IMR-90 (cell line): Measurements from ENCODE around the gene NGEF. TPM values are rescaled to one million over a fixed set of nuclear protein-coding genes. Genes with fewer than 3 reads are reported as not detected.

Source experiments
- ATAC-seq: fragments of 200-7000 bp; cut with Tn5 transposase; 2 replicates; pipeline ENCODE4 v1.9.1; 2020; ENCODE audit warnings: low read depth, mild to moderate bottlenecking, moderate library complexity
- BruUV-seq: library from RNA; stranded (reverse); fragments of 400-500 nt; replicated peaks from 2 replicates; lab custom pipeline; 2021; lab: Mats Ljungman, UMichigan
- CTCF ChIA-PET: fragments of 300-600 bp; formaldehyde crosslinking; extraction: SDS; loops from one replicate; lab custom pipeline; 2021; ENCODE audit warnings: antibody characterized with exemption; lab: Yijun Ruan, JAX
- POLR2A ChIA-PET: fragments of 300-600 bp; sonication (Branson Sonifier 250); formaldehyde crosslinking; loops from one replicate; lab custom pipeline; 2022; ENCODE audit warnings: antibody characterized with exemption; ENCODE audit not compliant: unreplicated experiment; lab: Charles Lee
- DNase-seq: peaks from one replicate; pipeline ENCODE4 v3.0.0; 2013
- H2AFZ ChIP-seq: replicated peaks from 2 replicates; pipeline ENCODE3; 2013; ENCODE audit warnings: low read length, mild to moderate bottlenecking; ENCODE audit not compliant: poor library complexity
- H2AK5ac ChIP-seq: 2 replicates; pipeline ENCODE4 v1.6.1; 2013; ENCODE audit warnings: low read depth, low read length, inconsistent platforms
- H2AK9ac ChIP-seq: replicated peaks from 2 replicates; pipeline ENCODE3; 2013; ENCODE audit warnings: mild to moderate bottlenecking, low read depth, low read length, moderate library complexity; ENCODE audit not compliant: poor library complexity
- H2BK120ac ChIP-seq: 2 replicates; pipeline ENCODE4 v1.6.1; 2013; ENCODE audit warnings: low read depth, low read length, inconsistent platforms
- H2BK15ac ChIP-seq: 3 replicates; pipeline ENCODE4 v1.6.1; 2013; ENCODE audit warnings: low read depth, low read length, inconsistent platforms
- H2BK20ac ChIP-seq: 2 replicates; pipeline ENCODE4 v1.6.1; 2013; ENCODE audit warnings: low read depth, mild to moderate bottlenecking, inconsistent platforms, low read length, moderate library complexity
- H2BK5ac ChIP-seq: 2 replicates; pipeline ENCODE4 v1.6.1; 2013; ENCODE audit warnings: mild to moderate bottlenecking, low read depth, low read length, inconsistent platforms; ENCODE audit not compliant: poor library complexity, severe bottlenecking
- H3K14ac ChIP-seq: replicated peaks from 2 replicates; pipeline ENCODE4 v1.6.1; 2013; ENCODE audit warnings: low read depth, low read length, inconsistent platforms
- H3K18ac ChIP-seq: 2 replicates; pipeline ENCODE4 v1.6.1; 2013; ENCODE audit warnings: low read depth, low read length, control low read depth
- H3K23ac ChIP-seq: 2 replicates; pipeline ENCODE4 v1.6.1; 2013; ENCODE audit warnings: low read depth, low read length, inconsistent platforms
- H3K27ac ChIP-seq: 2 replicates; pipeline ENCODE4 v1.5.1; 2013; ENCODE audit warnings: mild to moderate bottlenecking, control low read depth, low read length; ENCODE audit not compliant: insufficient read depth
- H3K27me3 ChIP-seq: 2 replicates; pipeline ENCODE4 v1.6.1; 2013; ENCODE audit warnings: low read length; ENCODE audit not compliant: control insufficient read depth, insufficient read depth
- H3K36me3 ChIP-seq: 2 replicates; pipeline ENCODE4 v1.6.1; 2013; ENCODE audit warnings: low read length, mixed read lengths; ENCODE audit not compliant: control insufficient read depth, insufficient read depth
- H3K4ac ChIP-seq: 2 replicates; pipeline ENCODE4 v1.6.1; 2013; ENCODE audit warnings: low read depth, low read length, inconsistent platforms
- H3K4me1 ChIP-seq: 2 replicates; pipeline ENCODE4 v1.6.1; 2013; ENCODE audit warnings: low read length, mixed read lengths; ENCODE audit not compliant: control insufficient read depth, insufficient read depth
- H3K4me2 ChIP-seq: 2 replicates; pipeline ENCODE4 v1.6.1; 2013; ENCODE audit warnings: low read depth, mild to moderate bottlenecking, control low read depth, low read length, moderate library complexity
- H3K4me3 ChIP-seq: 2 replicates; pipeline ENCODE4 v1.5.1; 2013; ENCODE audit warnings: low read depth, mild to moderate bottlenecking, control low read depth, low read length, moderate library complexity; ENCODE audit not compliant: insufficient read depth
- H3K56ac ChIP-seq: 2 replicates; pipeline ENCODE4 v1.6.1; 2013; ENCODE audit warnings: low read length, inconsistent platforms; ENCODE audit not compliant: insufficient read depth; ENCODE audit errors: extremely low read depth
- H3K79me1 ChIP-seq, 2 experiments: 2 replicates each; pipeline ENCODE4 v1.6.1; 2013; ENCODE audit warnings: low read length in 2 of 2, inconsistent platforms in 1 of 2, low read depth in 1 of 2
- H3K9ac ChIP-seq: 2 replicates; pipeline ENCODE4 v1.6.1; 2013; ENCODE audit warnings: low read depth, low read length, control low read depth
- H3K9me1 ChIP-seq: 2 replicates; pipeline ENCODE4 v1.6.1; 2013; ENCODE audit warnings: low read length, inconsistent platforms; ENCODE audit not compliant: insufficient read depth
- H3K9me3 ChIP-seq: 2 replicates; pipeline ENCODE4 v1.6.1; 2013; ENCODE audit warnings: low read length; ENCODE audit not compliant: control insufficient read depth, insufficient read depth
- H4K20me1 ChIP-seq: 2 replicates; pipeline ENCODE4 v1.6.1; 2013; ENCODE audit warnings: low read length, inconsistent platforms; ENCODE audit not compliant: insufficient read depth
- H4K5ac ChIP-seq: 2 replicates; pipeline ENCODE4 v1.6.1; 2013; ENCODE audit warnings: mild to moderate bottlenecking, low read depth, low read length, control low read depth
- H4K8ac ChIP-seq, 2 experiments: 2 replicates each; pipeline ENCODE4 v1.6.1; 2013; ENCODE audit warnings: low read depth in 2 of 2, low read length in 2 of 2, control low read depth in 1 of 2, inconsistent platforms in 1 of 2
- H4K91ac ChIP-seq: 2 replicates; pipeline ENCODE4 v1.6.1; 2013; ENCODE audit warnings: low read depth, low read length, inconsistent platforms; ENCODE audit not compliant: insufficient read depth
- BHLHE40 ChIP-seq: fragments of 150-350 bp; IDR thresholded peaks from 2 replicates; pipeline ENCODE4 v1.6.1; 2016; ENCODE audit warnings: mild to moderate bottlenecking, low read depth, low read length
- CEBPB ChIP-seq: IDR thresholded peaks from 2 replicates; pipeline ENCODE4 v1.6.1; 2012; ENCODE audit warnings: low read depth, low read length, improper control_type of control experiment
- CHD1 ChIP-seq: IDR thresholded peaks from 2 replicates; pipeline ENCODE4 v1.6.1; 2012; ENCODE audit warnings: low read depth, low read length, improper control_type of control experiment
- MAFK ChIP-seq: IDR thresholded peaks from 2 replicates; pipeline ENCODE4 v1.6.1; 2012; ENCODE audit warnings: low read depth, low read length, improper control_type of control experiment
- MAZ ChIP-seq: IDR thresholded peaks from 2 replicates; pipeline ENCODE4 v1.6.1; 2012; ENCODE audit warnings: low read depth, mild to moderate bottlenecking, low read length, improper control_type of control experiment, moderate library complexity, borderline replicate concordance
- MXI1 ChIP-seq: IDR thresholded peaks from 2 replicates; pipeline ENCODE4 v1.6.1; 2012; ENCODE audit warnings: low read depth, mild to moderate bottlenecking, low read length, moderate library complexity, borderline replicate concordance
- NFE2L2 ChIP-seq: fragments of 150-350 bp; IDR thresholded peaks from 2 replicates; pipeline ENCODE4 v1.6.1; 2016; ENCODE audit warnings: low read depth, mild to moderate bottlenecking, low read length
- RAD21 ChIP-seq: IDR thresholded peaks from 2 replicates; pipeline ENCODE4 v1.6.1; 2012; ENCODE audit warnings: low read length, improper control_type of control experiment
- RCOR1 ChIP-seq: IDR thresholded peaks from 2 replicates; pipeline ENCODE4 v1.6.1; 2012; ENCODE audit warnings: mild to moderate bottlenecking, low read length, improper control_type of control experiment; ENCODE audit not compliant: insufficient replicate concordance
- RFX5 ChIP-seq: IDR thresholded peaks from 2 replicates; pipeline ENCODE4 v1.8.0; 2012; ENCODE audit warnings: low read depth, mild to moderate bottlenecking, low read length, moderate library complexity
- SMC3 ChIP-seq: fragments of 150-350 bp; IDR thresholded peaks from 2 replicates; pipeline ENCODE4 v1.6.1; 2016; ENCODE audit warnings: low read depth, mild to moderate bottlenecking, antibody characterized with exemption, low read length, moderate library complexity
- WGBS, 2 experiments: methylation state at CpG; one replicate each; pipeline versions ENCODE4 v1.1.5 to v1.1.7; 2013; ENCODE audit warnings: missing lambda C conversion rate in 2 of 2; ENCODE audit not compliant: insufficient read length in 1 of 2; ENCODE audit errors: extremely low coverage in 2 of 2; 5-methylcytosine and 5-hydroxymethylcytosine counted together
- dilution Hi-C: fragments of 300-500 bp; cut with HindIII; formaldehyde crosslinking; loops from one replicate; pipeline ENCODE4 v1.14.3; 2018; ENCODE audit warnings: low sequenced_read_pairs; ENCODE audit not compliant: unreplicated experiment
- in situ Hi-C: fragments of 300-500 bp; cut with MboI; formaldehyde crosslinking; loops from 3 replicates; pipeline ENCODE4 v1.14.3; 2019; ENCODE audit warnings: low sequenced_read_pairs, inconsistent platforms, mixed read lengths
- intact Hi-C: fragments of 100-400 bp; cut with micrococcal nuclease; formaldehyde crosslinking; loops from 2 replicates; pipeline ENCODE4 v1.10.0; 2022
- polyA plus RNA-seq, 3 experiments: library from polyadenylated mRNA; depleted of rRNA; stranded (reverse); fragments of >200 nt; gene quantifications; 2 replicates each; pipeline ENCODE4 v1.2.3, GENCODE V29; 2012; ENCODE audit warnings: low replicate concordance in 1 of 3
- total RNA-seq: library from RNA; depleted of rRNA; stranded (reverse); fragments of >200 nt; gene quantifications from 2 replicates; pipeline ENCODE4 v1.2.3, GENCODE V29; 2012
- TF ChIP-seq, protein P1 (sequence below): conservative IDR thresholded peaks from 2 replicates; pipeline ENCODE4 v1.5.1; 2012; ENCODE audit warnings: mild to moderate bottlenecking, low read depth, low read length, improper control_type of control experiment
- TF ChIP-seq, protein P2 (sequence below): fragments of 150-350 bp; IDR thresholded peaks from 2 replicates; pipeline ENCODE4 v1.6.1; 2016; ENCODE audit warnings: low read depth, mild to moderate bottlenecking, low read length, moderate library complexity, borderline replicate concordance
- TF ChIP-seq, protein P3 (sequence below): fragments of 150-350 bp; IDR thresholded peaks from 2 replicates; pipeline ENCODE4 v1.6.1; 2017; ENCODE audit warnings: mild to moderate bottlenecking, antibody characterized with exemption, low read length, low read depth

NGEF gene
- total and polyA plus RNA-seq, 2 of the 4 experiments (the other 2 are of a cell fraction) = 1.1 to 1.7 TPM

DNA sequence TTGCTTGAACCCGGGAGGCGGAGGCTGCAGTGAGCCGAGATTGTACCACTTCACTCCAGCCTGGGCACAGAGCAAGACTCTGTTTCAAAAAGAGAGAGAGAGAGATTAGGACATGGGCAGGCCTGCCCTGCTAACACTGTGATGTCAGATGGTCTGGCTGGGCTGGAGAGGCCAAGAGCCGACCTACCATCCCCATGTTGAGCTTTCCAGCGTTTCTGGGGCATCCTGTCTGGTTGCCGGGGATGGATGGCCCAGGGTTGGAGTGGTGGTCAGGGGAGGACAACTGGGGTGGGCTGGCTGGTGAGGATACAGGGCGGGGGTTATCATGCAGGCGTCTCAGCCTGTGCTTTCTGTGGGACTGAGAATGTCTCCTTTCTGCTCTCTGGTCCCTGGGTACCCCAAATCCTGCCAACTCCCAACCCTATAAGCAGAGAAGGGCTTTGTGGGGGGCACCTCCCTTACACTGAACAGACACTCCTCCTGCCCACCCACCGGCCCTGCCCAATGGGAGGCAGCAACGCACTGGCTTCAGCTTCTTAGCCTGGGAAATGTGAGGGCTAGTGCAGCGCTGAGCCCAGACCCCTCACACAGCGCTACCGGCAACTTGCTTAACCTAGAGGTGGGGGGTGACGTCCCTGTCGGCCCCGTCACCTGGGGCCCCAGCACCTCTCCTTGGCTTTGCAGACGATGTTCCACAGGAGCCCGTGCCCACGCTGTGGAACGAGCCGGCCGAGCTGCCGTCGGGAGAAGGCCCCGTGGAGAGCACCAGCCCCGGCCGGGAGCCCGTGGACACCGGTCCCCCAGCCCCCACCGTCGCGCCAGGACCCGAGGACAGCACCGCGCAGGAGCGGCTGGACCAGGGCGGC lies 137.6 kb downstream of the NGEF start:
- Histone ChIP-seq H2AK9ac (no peak overlapping the region), H3K79me1 (no peaks in the 10 kb centered on the region), H3K27me3 (peaks cover 18% of the 10 kb centered on the region), H4K20me1 (no peaks in the 10 kb centered on the region; the same call in 1 of the 2 replicates), H3K36me3 (no peaks in the 10 kb centered on the region), H3K9me3 (no peaks in the 10 kb centered on the region), H3K9me1 (no peaks in the 10 kb centered on the region), H3K4me2 (no peak overlapping the region), H3K18ac (no peak overlapping the region), H2BK15ac (no peak overlapping the region), H2AFZ (peak overlapping the region; percentile 61), H3K9ac (no peak overlapping the region), H3K27ac (no peak overlapping the region), H2AK5ac (no peak overlapping the region), H3K4me3 (no peak overlapping the region), H2BK5ac (no peak overlapping the region), H3K4me1 (peaks cover 1% of the 10 kb centered on the region; the same call in 1 of the 2 replicates), H3K4ac (no peak overlapping the region), H3K23ac (no peak overlapping the region), H3K14ac (no peak overlapping the region), H2BK120ac (no peak overlapping the region), H3K56ac (no peak overlapping the region), H4K8ac (no peak overlapping the region), H4K5ac (no peak overlapping the region), H4K91ac (no peak overlapping the region), H2BK20ac (no peak overlapping the region)
- ChIA-PET POLR2A (no interaction called here), CTCF (no interaction called here)
- WGBS, 2 experiments = no CpG with 5 or more reads among the region's 37 CpGs
- dilution Hi-C loops = no loop called here
- no peak for DNase-seq
- intact Hi-C loops = no loop called here
- in situ Hi-C loops = no loop called here
- peak; percentile 53 for ATAC-seq
- BruUV-seq = no TSS peak
- TF ChIP-seq, protein P1, sequence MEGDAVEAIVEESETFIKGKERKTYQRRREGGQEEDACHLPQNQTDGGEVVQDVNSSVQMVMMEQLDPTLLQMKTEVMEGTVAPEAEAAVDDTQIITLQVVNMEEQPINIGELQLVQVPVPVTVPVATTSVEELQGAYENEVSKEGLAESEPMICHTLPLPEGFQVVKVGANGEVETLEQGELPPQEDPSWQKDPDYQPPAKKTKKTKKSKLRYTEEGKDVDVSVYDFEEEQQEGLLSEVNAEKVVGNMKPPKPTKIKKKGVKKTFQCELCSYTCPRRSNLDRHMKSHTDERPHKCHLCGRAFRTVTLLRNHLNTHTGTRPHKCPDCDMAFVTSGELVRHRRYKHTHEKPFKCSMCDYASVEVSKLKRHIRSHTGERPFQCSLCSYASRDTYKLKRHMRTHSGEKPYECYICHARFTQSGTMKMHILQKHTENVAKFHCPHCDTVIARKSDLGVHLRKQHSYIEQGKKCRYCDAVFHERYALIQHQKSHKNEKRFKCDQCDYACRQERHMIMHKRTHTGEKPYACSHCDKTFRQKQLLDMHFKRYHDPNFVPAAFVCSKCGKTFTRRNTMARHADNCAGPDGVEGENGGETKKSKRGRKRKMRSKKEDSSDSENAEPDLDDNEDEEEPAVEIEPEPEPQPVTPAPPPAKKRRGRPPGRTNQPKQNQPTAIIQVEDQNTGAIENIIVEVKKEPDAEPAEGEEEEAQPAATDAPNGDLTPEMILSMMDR = no peak
- TF ChIP-seq CHD1 (no peak), MAFK (no peak), CEBPB (no peak), RCOR1 (no peak), SMC3 (no peak), MAZ (no peak), BHLHE40 (no peak), RFX5 (no peak), MXI1 (no peak), NFE2L2 (no peak), RAD21 (no peak)
- TF ChIP-seq, protein P2, sequence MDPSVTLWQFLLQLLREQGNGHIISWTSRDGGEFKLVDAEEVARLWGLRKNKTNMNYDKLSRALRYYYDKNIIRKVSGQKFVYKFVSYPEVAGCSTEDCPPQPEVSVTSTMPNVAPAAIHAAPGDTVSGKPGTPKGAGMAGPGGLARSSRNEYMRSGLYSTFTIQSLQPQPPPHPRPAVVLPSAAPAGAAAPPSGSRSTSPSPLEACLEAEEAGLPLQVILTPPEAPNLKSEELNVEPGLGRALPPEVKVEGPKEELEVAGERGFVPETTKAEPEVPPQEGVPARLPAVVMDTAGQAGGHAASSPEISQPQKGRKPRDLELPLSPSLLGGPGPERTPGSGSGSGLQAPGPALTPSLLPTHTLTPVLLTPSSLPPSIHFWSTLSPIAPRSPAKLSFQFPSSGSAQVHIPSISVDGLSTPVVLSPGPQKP = no peak
- TF ChIP-seq, protein P3, sequence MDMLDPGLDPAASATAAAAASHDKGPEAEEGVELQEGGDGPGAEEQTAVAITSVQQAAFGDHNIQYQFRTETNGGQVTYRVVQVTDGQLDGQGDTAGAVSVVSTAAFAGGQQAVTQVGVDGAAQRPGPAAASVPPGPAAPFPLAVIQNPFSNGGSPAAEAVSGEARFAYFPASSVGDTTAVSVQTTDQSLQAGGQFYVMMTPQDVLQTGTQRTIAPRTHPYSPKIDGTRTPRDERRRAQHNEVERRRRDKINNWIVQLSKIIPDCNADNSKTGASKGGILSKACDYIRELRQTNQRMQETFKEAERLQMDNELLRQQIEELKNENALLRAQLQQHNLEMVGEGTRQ = no peak
